Measurements from ENCODE around the gene ISX. TPM values are rescaled to one million over a fixed set of nuclear protein-coding genes. Genes with fewer than 3 reads are reported as not detected.
A peak's percentile ranks its signal among the peaks of the same experiment; 100 is the strongest.

Gene ISX
- polyA plus RNA-seq, 1 donor from 2014 or later, result not detected

GRCh38 chr22:35033635-35034296, 32.2 kb upstream of the ISX start:
- Histone ChIP-seq H3K9me3 (ENCODE audit: low read length) (no peaks in the 10 kb centered on the region), H3K9me2 (ENCODE audit: insufficient read depth, low read length) (no peaks in the 10 kb centered on the region), H3K27me3 (ENCODE audit: insufficient read depth, low read depth, low read length) (no peaks in the 10 kb centered on the region), H3K36me3 (ENCODE audit: insufficient read depth, low read length) (no peaks in the 10 kb centered on the region), H3K27ac (ENCODE audit: low read length) (no peak overlapping the region), H3K4me2 (ENCODE audit: low read length) (no peak overlapping the region), H3K79me2 (replicated peaks; ENCODE audit: insufficient read depth, low read length) (no peaks in the 10 kb centered on the region), H4K20me1 (ENCODE audit: insufficient read depth) (no peaks in the 10 kb centered on the region), H3F3A (ENCODE audit: insufficient read depth, low read length, poor library complexity, severe bottlenecking) (no peaks in the 10 kb centered on the region), H2AFZ (ENCODE audit: low read depth, low read length) (no peak overlapping the region), H3K4me3 (ENCODE audit: low read length) (no peak overlapping the region), H3K9ac (ENCODE audit: low read length) (no peak overlapping the region)
- TF ChIP-seq MXI1 (conservative IDR thresholded peaks at IDR 0.05; ENCODE audit: poor library complexity, severe bottlenecking), result no peak
- no peak for TF ChIP-seq RAD21 (conservative IDR thresholded peaks at IDR 0.05)
- TF ChIP-seq EZH2 (IDR thresholded peaks at IDR 0.05; ENCODE audit: borderline replicate concordance, insufficient read depth, low read length, poor library complexity, severe bottlenecking), result no peak
- TF ChIP-seq EP300 (conservative IDR thresholded peaks at IDR 0.05; ENCODE audit: poor library complexity, severe bottlenecking), result no peak

GRCh38 chr22:35034963-35035362, 31.0 kb upstream of the ISX start:
- Histone ChIP-seq H3K9me3 (ENCODE audit: low read length) (no peaks in the 10 kb centered on the region), H3K27ac (ENCODE audit: low read length) (no peak overlapping the region), H3K4me2 (ENCODE audit: low read length) (no peak overlapping the region), H3K9ac (ENCODE audit: low read length) (no peak overlapping the region), H2AFZ (ENCODE audit: low read depth, low read length) (no peak overlapping the region), H3K27me3 (ENCODE audit: insufficient read depth, low read depth, low read length) (no peaks in the 10 kb centered on the region), H3K36me3 (ENCODE audit: insufficient read depth, low read length) (no peaks in the 10 kb centered on the region), H3K9me2 (ENCODE audit: insufficient read depth, low read length) (no peaks in the 10 kb centered on the region), H3K4me3 (ENCODE audit: low read length) (no peak overlapping the region), H3K79me2 (replicated peaks; ENCODE audit: insufficient read depth, low read length) (no peaks in the 10 kb centered on the region), H4K20me1 (ENCODE audit: insufficient read depth) (no peaks in the 10 kb centered on the region), H3F3A (ENCODE audit: insufficient read depth, low read length, poor library complexity, severe bottlenecking) (no peaks in the 10 kb centered on the region)
- TF ChIP-seq EP300 (conservative IDR thresholded peaks at IDR 0.05; ENCODE audit: poor library complexity, severe bottlenecking) (no peak), CTCF (IDR thresholded peaks at IDR 0.05; ENCODE audit: poor library complexity, severe bottlenecking) (no peak), RAD21 (conservative IDR thresholded peaks at IDR 0.05) (no peak), TAF1 (IDR thresholded peaks at IDR 0.05; ENCODE audit: low read depth) (no peak), MXI1 (conservative IDR thresholded peaks at IDR 0.05; ENCODE audit: poor library complexity, severe bottlenecking) (no peak), REST (IDR thresholded peaks at IDR 0.05; ENCODE audit: borderline replicate concordance) (no peak)

GRCh38 chr22:35037089-35037488, 28.9 kb upstream of the ISX start:
- Histone ChIP-seq H2AFZ (ENCODE audit: low read depth, low read length) (no peak overlapping the region), H3K27ac (ENCODE audit: low read length) (no peak overlapping the region), H3K27me3 (ENCODE audit: insufficient read depth, low read depth, low read length) (no peaks in the 10 kb centered on the region), H3K4me2 (ENCODE audit: low read length) (no peak overlapping the region), H3F3A (ENCODE audit: insufficient read depth, low read length, poor library complexity, severe bottlenecking) (no peaks in the 10 kb centered on the region), H3K79me2 (replicated peaks; ENCODE audit: insufficient read depth, low read length) (no peaks in the 10 kb centered on the region), H3K4me3 (ENCODE audit: low read length) (no peak overlapping the region), H4K20me1 (ENCODE audit: insufficient read depth) (no peaks in the 10 kb centered on the region), H3K9me3 (ENCODE audit: low read length) (no peaks in the 10 kb centered on the region), H3K36me3 (ENCODE audit: insufficient read depth, low read length) (no peaks in the 10 kb centered on the region), H3K9ac (ENCODE audit: low read length) (no peak overlapping the region), H3K9me2 (ENCODE audit: insufficient read depth, low read length) (no peaks in the 10 kb centered on the region)
- peak; percentile 30 for TF ChIP-seq RAD21 (conservative IDR thresholded peaks at IDR 0.05)
- no peak for TF ChIP-seq SMC3 (conservative IDR thresholded peaks at IDR 0.05; ENCODE audit: poor library complexity)
- TF ChIP-seq EZH2 (IDR thresholded peaks at IDR 0.05; ENCODE audit: borderline replicate concordance, insufficient read depth, low read length, poor library complexity, severe bottlenecking), result no peak
- TF ChIP-seq EP300 (conservative IDR thresholded peaks at IDR 0.05; ENCODE audit: poor library complexity, severe bottlenecking), result no peak
- TF ChIP-seq POLR2AphosphoS5 (IDR thresholded peaks at IDR 0.05), result no peak
- TF ChIP-seq REST (IDR thresholded peaks at IDR 0.05; ENCODE audit: borderline replicate concordance), result no peak
- TF ChIP-seq CTCF (IDR thresholded peaks at IDR 0.05; ENCODE audit: poor library complexity, severe bottlenecking), result no peak
